B cell (primary cell): ENCODE data around the gene SBK2. TPM values are rescaled to one million over a fixed set of nuclear protein-coding genes. Genes with fewer than 3 reads are reported as not detected.

Experiments used
- ATAC-seq: fragments of 200-7000 bp; cut with Tn5 transposase; one replicate; pipeline ENCODE4 v1.10.0; 2021; ENCODE audit warnings: low read depth, mild to moderate bottlenecking, moderate number of reproducible peaks, moderate library complexity
- CTCF ChIA-PET: fragments of 350-600 bp; sonication (Branson Sonifier 250); formaldehyde crosslinking; loops from one replicate; lab custom pipeline; 2021; ENCODE audit warnings: antibody characterized with exemption, inconsistent platforms; lab: Charles Lee
- POLR2A ChIA-PET: fragments of 350-600 bp; sonication (Branson Sonifier 250); formaldehyde crosslinking; loops from one replicate; lab custom pipeline; 2021; ENCODE audit warnings: antibody characterized with exemption; lab: Charles Lee
- DNase-seq: peaks from one replicate; pipeline ENCODE4 v3.0.0; 2013
- H2AFZ ChIP-seq: 2 replicates; pipeline ENCODE4 v1.6.1; 2012; ENCODE audit warnings: mild to moderate bottlenecking, low read depth, low read length; ENCODE audit not compliant: insufficient read depth, poor library complexity, severe bottlenecking
- H3K27ac ChIP-seq, 2 donors: 1 replicate in 1 of 2; 2 replicates in 1 of 2; pipeline ENCODE4 v1.5.1; 2012 to 2013; ENCODE audit warnings: low read length in 2 of 2, mild to moderate bottlenecking in 2 of 2, moderate library complexity in 1 of 2
- H3K27me3 ChIP-seq, 4 experiments: fragments of 200-600 bp in 1 of 4; sonication (generic) in 1 of 4; replicated peaks in 1 of 4; 1 replicate in 2 of 4; 2 replicates in 2 of 4; pipeline versions ENCODE4 v1.6.1 to v1.7.0; 2013 to 2016; ENCODE audit warnings: low read length in 3 of 4, mild to moderate bottlenecking in 2 of 4, mixed read lengths in 1 of 4, moderate library complexity in 1 of 4; ENCODE audit not compliant: insufficient read depth in 4 of 4, control insufficient read depth in 3 of 4; ENCODE audit errors: control extremely low read depth in 1 of 4
- H3K36me3 ChIP-seq, 2 experiments: replicated peaks in 1 of 2; 1 replicate in 1 of 2; 2 replicates in 1 of 2; pipeline versions ENCODE4 v1.6.1 to v1.7.1; 2013; ENCODE audit warnings: low read length in 1 of 2; ENCODE audit not compliant: insufficient read depth in 2 of 2, control insufficient read depth in 1 of 2; ENCODE audit errors: control extremely low read depth in 1 of 2, extremely low read depth in 1 of 2
- H3K4me1 ChIP-seq, 2 donors: fragments of 200-600 bp in 1 of 2; sonication (generic) in 1 of 2; 1 replicate in 1 of 2; 2 replicates in 1 of 2; pipeline versions ENCODE4 v1.5.1 to v1.6.1; 2013 to 2017; ENCODE audit warnings: low read length in 2 of 2; ENCODE audit not compliant: control insufficient read depth in 2 of 2, insufficient read depth in 2 of 2
- H3K4me2 ChIP-seq: replicated peaks from 2 replicates; pipeline ENCODE3; 2012; ENCODE audit warnings: mild to moderate bottlenecking, low read depth, low read length; ENCODE audit not compliant: poor library complexity, severe bottlenecking
- H3K4me3 ChIP-seq, 5 experiments: fragments of 200-600 bp in 1 of 5; sonication (generic) in 1 of 5; 1 replicate in 3 of 5; 2 replicates in 2 of 5; pipeline versions ENCODE4 v1.5.1 to v1.7.0; 2011 to 2016; ENCODE audit warnings: low read length in 4 of 5, mild to moderate bottlenecking in 4 of 5, low read depth in 2 of 5, control low read depth in 1 of 5, moderate library complexity in 1 of 5; ENCODE audit not compliant: insufficient read depth in 1 of 5; ENCODE audit errors: control extremely low read depth in 1 of 5, extremely low read depth in 1 of 5
- H3K79me2 ChIP-seq: fragments of 200-600 bp; sonication (generic); one replicate; pipeline ENCODE4 v1.6.0; 2016; ENCODE audit warnings: low read length; ENCODE audit not compliant: control insufficient read depth, insufficient read depth
- H3K9ac ChIP-seq: fragments of 200-600 bp; sonication (generic); 2 replicates; pipeline ENCODE4 v1.6.1; 2017; ENCODE audit warnings: mild to moderate bottlenecking, low read length, moderate library complexity
- H3K9me3 ChIP-seq, 3 donors: one replicate each; pipeline versions ENCODE4 v1.6.1 to v1.7.1; 2013; ENCODE audit warnings: low read length in 2 of 3; ENCODE audit not compliant: control insufficient read depth in 2 of 3, insufficient read depth in 1 of 3; ENCODE audit errors: control extremely low read depth in 1 of 3
- H4K20me1 ChIP-seq: 2 replicates; pipeline ENCODE4 v1.6.0; 2012; ENCODE audit warnings: mild to moderate bottlenecking, low read length; ENCODE audit not compliant: insufficient read depth, control insufficient read depth, poor library complexity, severe bottlenecking
- H3K27ac Mint-ChIP-seq: one replicate; pipeline ENCODE4 v1.8.0; 2021; ENCODE audit warnings: mixed read lengths
- H3K27me3 Mint-ChIP-seq: one replicate; pipeline ENCODE4 v1.8.0; 2021; ENCODE audit warnings: mixed read lengths
- H3K4me1 Mint-ChIP-seq: one replicate; pipeline ENCODE4 v1.8.0; 2021; ENCODE audit warnings: mixed read lengths
- H3K4me3 Mint-ChIP-seq: one replicate; pipeline ENCODE4 v1.8.0; 2021; ENCODE audit warnings: mixed read lengths
- H3K9me3 Mint-ChIP-seq: one replicate; pipeline ENCODE4 v1.8.0; 2022; ENCODE audit warnings: mixed read lengths; ENCODE audit not compliant: insufficient read depth
- CTCF ChIP-seq: fragments of 200-600 bp; IDR thresholded peaks from one replicate; pipeline ENCODE4 v1.8.0; 2022; ENCODE audit warnings: antibody characterized with exemption, mild to moderate bottlenecking
- EZH2 ChIP-seq: IDR thresholded peaks from 2 replicates; pipeline ENCODE4 v1.6.1; 2012; ENCODE audit warnings: borderline replicate concordance, low read depth, mild to moderate bottlenecking, moderate library complexity, low read length; ENCODE audit not compliant: insufficient read depth, poor library complexity, severe bottlenecking
- WGBS: methylation state at CpG from one replicate; pipeline ENCODE4 v1.1.5; 2013; ENCODE audit warnings: missing lambda C conversion rate; ENCODE audit not compliant: insufficient coverage; 5-methylcytosine and 5-hydroxymethylcytosine counted together
- intact Hi-C: fragments of 100-400 bp; cut with micrococcal nuclease; formaldehyde crosslinking; loops from one replicate; pipeline ENCODE4 v1.10.0; 2022
- polyA plus RNA-seq: library from polyadenylated mRNA; depleted of rRNA; stranded (reverse); fragments of >200 nt; gene quantifications from 2 replicates; pipeline ENCODE4 v1.2.3, GENCODE V29; 2012
- total RNA-seq, 2 donors: library from RNA; stranded (reverse); fragments of 120-200 nt in 1 of 2; gene quantifications; 1 replicate in 1 of 2; 2 replicates in 1 of 2; pipeline versions ENCODE4 v1.2.3 to v1.2.4, GENCODE V29; 2013 to 2022

Gene SBK2
- total and polyA plus RNA-seq, 2 donors (not counting 1 experiment from before 2014, with no cell fraction given), result not detected

DNA sequence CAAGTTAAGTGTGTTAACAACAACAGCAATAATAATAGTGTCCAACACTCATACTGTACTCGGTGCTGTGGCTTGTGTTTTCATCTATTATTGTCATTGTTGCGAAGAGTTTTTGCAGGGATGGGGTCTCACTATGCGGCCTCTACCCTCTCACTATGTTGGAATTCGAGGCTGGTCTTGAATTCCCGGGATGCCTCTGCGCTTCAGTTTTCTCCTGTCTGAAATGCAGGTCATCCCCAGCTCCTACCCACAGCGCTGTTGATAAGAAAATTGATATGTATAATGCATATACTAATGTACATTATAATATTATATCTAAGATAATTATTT, 13.4 kb upstream of the SBK2 start:
- Histone ChIP-seq H2AFZ (no peak overlapping the region), H3K4me1 (no peaks in the 10 kb centered on the region), H3K4me3 (no peak overlapping the region), H3K79me2 (no peaks in the 10 kb centered on the region), H3K36me3 (no peaks in the 10 kb centered on the region), H3K9me3 (no peaks in the 10 kb centered on the region), H3K9ac (no peak overlapping the region), H3K27me3 (peaks cover 0 to 14% (median 4%) of the 10 kb centered on the region in 4 experiments), H3K27ac (no peak overlapping the region), H3K4me2 (no peak overlapping the region), H4K20me1 (no peaks in the 10 kb centered on the region)
- no peak overlapping the region for H3K4me3 Mint-ChIP-seq
- DNase-seq (no peak), ATAC-seq (no peak)
- POLR2A ChIA-PET, result no interaction called here
- CTCF ChIA-PET, result no interaction called here
- H3K27me3 Mint-ChIP-seq, result peaks cover 48% of the 10 kb centered on the region
- peaks cover 2% of the 10 kb centered on the region for H3K4me1 Mint-ChIP-seq
- TF ChIP-seq EZH2 (no peak), CTCF (no peak)
- no peaks in the 10 kb centered on the region for H3K9me3 Mint-ChIP-seq
- intact Hi-C loops, result no loop called here
- H3K27ac Mint-ChIP-seq, result no peak overlapping the region
- WGBS, result 100% methylated on average over 2 of the region's 7 CpGs

- Mint-ChIP-seq H3K27ac (no peak overlapping the region), H3K4me3 (no peak overlapping the region), H3K9me3 (no peaks in the 10 kb centered on the region), H3K27me3 (peaks cover 48% of the 10 kb centered on the region), H3K4me1 (peaks cover 2% of the 10 kb centered on the region)
- H4K20me1 ChIP-seq, result no peaks in the 10 kb centered on the region
- ChIA-PET CTCF (no interaction called here), POLR2A (no interaction called here)
- intact Hi-C loops, result no loop called here
- H3K79me2 ChIP-seq, result no peaks in the 10 kb centered on the region
- ATAC-seq (no peak), DNase-seq (no peak)
- TF ChIP-seq EZH2 (no peak), CTCF (no peak)
- H3K9ac ChIP-seq, result no peak overlapping the region
- no peaks in the 10 kb centered on the region for H3K9me3 ChIP-seq
- no peak overlapping the region for H3K4me2 ChIP-seq
- no peaks in the 10 kb centered on the region for H3K36me3 ChIP-seq
- H3K27ac ChIP-seq, result no peak overlapping the region
- no peak overlapping the region for H3K4me3 ChIP-seq
- WGBS, result 39% methylated on average over 16 of the region's 36 CpGs
- no peaks in the 10 kb centered on the region for H3K4me1 ChIP-seq
- no peak overlapping the region for H2AFZ ChIP-seq
- peaks cover 0 to 18% (median 4%) of the 10 kb centered on the region in 4 experiments for H3K27me3 ChIP-seq
Measured at GRCh38 chr19:55549500-55550320, 12.8 kb upstream of the SBK2 start.
